Esophagus muscularis mucosa (tissue), 4 donors: ENCODE results near the gene FAM222A.

Experiments used
- EP300 ChIP-seq: sonication (generic); formaldehyde crosslinking; IDR thresholded peaks from one replicate; pipeline ENCODE4 v1.6.1; 2017; ENCODE audit warnings: antibody characterized with exemption
- POLR2A ChIP-seq: fragments of 450-650 bp; IDR thresholded peaks from one replicate; pipeline ENCODE4 v1.6.1; 2017; ENCODE audit warnings: antibody characterized with exemption, moderate library complexity, mild to moderate bottlenecking, low read depth
- POLR2AphosphoS5 ChIP-seq, 2 donors: sonication (generic); formaldehyde crosslinking; IDR thresholded peaks; one replicate each; pipeline ENCODE4 v1.6.1; 2017; ENCODE audit warnings: antibody characterized with exemption in 2 of 2
- TF ChIP-seq, protein P1 (sequence below), 3 experiments: fragments of 200-600 bp in 2 of 3; fragments of 450-650 bp in 1 of 3; sonication (generic) in 2 of 3; IDR thresholded peaks; one replicate each; pipeline ENCODE4 v1.5.1; 2017 to 2019; ENCODE audit warnings: antibody characterized with exemption in 3 of 3, mild to moderate bottlenecking in 2 of 3, moderate library complexity in 1 of 3

DNA sequence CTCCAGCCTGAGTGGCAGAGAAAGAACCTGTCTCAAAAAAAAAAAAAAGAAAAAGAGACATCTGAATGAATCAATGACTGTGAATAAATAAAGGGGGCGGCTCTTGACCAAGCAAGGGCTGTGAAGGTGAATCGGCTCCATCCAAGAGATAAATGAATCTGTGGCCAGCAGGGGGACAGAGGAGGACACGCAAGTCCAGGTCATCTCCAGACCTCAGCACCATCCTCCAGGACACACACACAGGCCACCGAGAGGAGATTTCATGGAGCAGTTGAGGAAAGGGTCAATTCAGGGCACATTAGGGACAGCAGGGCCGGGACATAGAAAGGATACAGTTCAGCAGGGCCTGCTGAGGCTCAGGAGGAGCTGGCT lies 98.0 kb downstream of the FAM222A start:
- TF ChIP-seq, protein P1, sequence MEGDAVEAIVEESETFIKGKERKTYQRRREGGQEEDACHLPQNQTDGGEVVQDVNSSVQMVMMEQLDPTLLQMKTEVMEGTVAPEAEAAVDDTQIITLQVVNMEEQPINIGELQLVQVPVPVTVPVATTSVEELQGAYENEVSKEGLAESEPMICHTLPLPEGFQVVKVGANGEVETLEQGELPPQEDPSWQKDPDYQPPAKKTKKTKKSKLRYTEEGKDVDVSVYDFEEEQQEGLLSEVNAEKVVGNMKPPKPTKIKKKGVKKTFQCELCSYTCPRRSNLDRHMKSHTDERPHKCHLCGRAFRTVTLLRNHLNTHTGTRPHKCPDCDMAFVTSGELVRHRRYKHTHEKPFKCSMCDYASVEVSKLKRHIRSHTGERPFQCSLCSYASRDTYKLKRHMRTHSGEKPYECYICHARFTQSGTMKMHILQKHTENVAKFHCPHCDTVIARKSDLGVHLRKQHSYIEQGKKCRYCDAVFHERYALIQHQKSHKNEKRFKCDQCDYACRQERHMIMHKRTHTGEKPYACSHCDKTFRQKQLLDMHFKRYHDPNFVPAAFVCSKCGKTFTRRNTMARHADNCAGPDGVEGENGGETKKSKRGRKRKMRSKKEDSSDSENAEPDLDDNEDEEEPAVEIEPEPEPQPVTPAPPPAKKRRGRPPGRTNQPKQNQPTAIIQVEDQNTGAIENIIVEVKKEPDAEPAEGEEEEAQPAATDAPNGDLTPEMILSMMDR (IDR thresholded peaks at IDR 0.05): no peak
- TF ChIP-seq POLR2A: no peak
- TF ChIP-seq POLR2AphosphoS5 (IDR thresholded peaks at IDR 0.05): no peak
- no peak for TF ChIP-seq EP300
